Stimulated activated effector memory CD8-positive, alpha-beta T cell treated with anti-CD3 and anti-CD28 coated beads, Interleukin-12 subunit alpha, Interleukin-12 subunit beta, amount 100 ng/mL, for 72 hours (primary cell): Measurements from ENCODE around the gene GSPT2.

Experiments
- ATAC-seq: fragments of 150-1000 bp; cut with Tn5 transposase; 2 replicates; pipeline ENCODE4 v1.10.0; 2021
- DNase-seq, 2 donors: peaks; one replicate each; pipeline ENCODE4 v3.0.0; 2021 to 2022; ENCODE audit warnings: low spot score in 2 of 2
- H3K27ac Mint-ChIP-seq: one replicate; pipeline ENCODE4 v1.8.0; 2022; ENCODE audit warnings: mild to moderate bottlenecking, mixed read lengths
- H3K36me3 Mint-ChIP-seq: one replicate; pipeline ENCODE4 v1.8.0; 2022; ENCODE audit warnings: mild to moderate bottlenecking, mixed read lengths
- H3K4me1 Mint-ChIP-seq: one replicate; pipeline ENCODE4 v1.8.0; 2022; ENCODE audit warnings: mixed read lengths
- H3K4me3 Mint-ChIP-seq: one replicate; pipeline ENCODE4 v1.8.0; 2022; ENCODE audit warnings: mild to moderate bottlenecking, mixed read lengths
- H3K9me3 Mint-ChIP-seq: one replicate; pipeline ENCODE4 v1.8.0; 2022; ENCODE audit warnings: mixed read lengths

The GSPT2 gene

GRCh38 chrX:51795136-51795535, 51.9 kb downstream of the GSPT2 start:
- H3K36me3 Mint-ChIP-seq, result no peaks in the 10 kb centered on the region
- DNase-seq, result no peak
- H3K9me3 Mint-ChIP-seq, result no peaks in the 10 kb centered on the region
- no peak for ATAC-seq
- no peak overlapping the region for H3K27ac Mint-ChIP-seq
- no peaks in the 10 kb centered on the region for H3K4me1 Mint-ChIP-seq
- H3K4me3 Mint-ChIP-seq, result no peak overlapping the region
